ENCODE measurements around the gene ZNF749.
"Not testable (repeated sequence)": the region's sequence is repeated elsewhere in the genome, so short reads cannot be mapped to it uniquely, and the experiment has no call there.

ZNF749 gene

DNA sequence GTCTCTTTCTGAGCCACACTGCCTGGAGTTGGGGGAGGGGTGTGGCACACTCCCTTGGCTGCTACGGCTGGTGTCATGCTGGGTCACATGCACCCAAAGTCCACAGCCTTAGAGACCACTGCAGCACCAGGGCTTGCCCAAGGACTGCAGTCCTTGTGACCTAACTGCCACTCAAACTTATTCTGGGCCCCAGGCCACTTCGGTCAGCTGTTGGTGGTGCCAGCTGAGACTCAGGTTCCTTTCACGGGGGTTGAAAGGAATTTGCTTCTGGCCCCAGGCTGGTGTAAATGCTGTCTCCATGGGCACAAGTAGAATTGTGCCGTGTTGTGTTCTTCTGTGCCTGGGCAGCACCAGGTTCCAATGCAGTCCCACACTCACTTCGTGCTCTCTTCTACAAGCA lies 31.4 kb downstream of the ZNF749 start:
- no peak overlapping the region for H3K4me3 ChIP-seq (ENCODE audit: low read depth, low read length)
- TF ChIP-seq CTCF (IDR thresholded peaks at IDR 0.05; ENCODE audit: borderline replicate concordance, insufficient read depth, low read depth, low read length): no peak

DNA sequence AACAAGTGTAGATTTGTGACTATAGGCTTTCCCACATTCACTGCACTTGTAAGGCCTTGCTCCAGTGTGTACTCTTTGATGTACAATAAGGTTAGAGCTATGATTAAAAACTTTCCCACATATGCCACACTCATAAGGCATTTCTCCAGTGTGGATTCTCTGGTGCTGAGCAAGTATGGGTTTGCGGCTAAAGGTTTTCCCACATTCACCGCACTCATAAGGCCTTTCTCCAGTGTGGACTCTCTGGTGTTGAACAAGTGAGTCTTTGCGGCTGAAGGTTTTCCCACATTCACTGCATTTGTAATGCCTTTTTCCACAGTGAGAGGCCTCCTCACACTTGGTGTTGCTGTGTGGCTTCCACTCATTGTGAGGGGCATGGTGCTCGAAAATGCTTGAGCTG lies 38.5 kb downstream of the ZNF749 start:
- H3K4me3 ChIP-seq (ENCODE audit: low read depth, low read length): no peak overlapping the region
- TF ChIP-seq CTCF (IDR thresholded peaks at IDR 0.05; ENCODE audit: borderline replicate concordance, insufficient read depth, low read depth, low read length): no peak

GRCh38 chr19:57477191-57478008 lies 42.3 kb downstream of the ZNF749 start, which contains the start of gene ZNF772:
Gene ZNF772, minus strand, starts transcription at chr19:57477566. Its CDS starts 257 bp downstream, at chr19:57477309.
- H3K4me3 ChIP-seq (ENCODE audit: low read depth, low read length): peak within 1 kb of the TSS; percentile 70
- peak; percentile 76 for TF ChIP-seq CTCF (IDR thresholded peaks at IDR 0.05; ENCODE audit: borderline replicate concordance, insufficient read depth, low read depth, low read length)

DNA sequence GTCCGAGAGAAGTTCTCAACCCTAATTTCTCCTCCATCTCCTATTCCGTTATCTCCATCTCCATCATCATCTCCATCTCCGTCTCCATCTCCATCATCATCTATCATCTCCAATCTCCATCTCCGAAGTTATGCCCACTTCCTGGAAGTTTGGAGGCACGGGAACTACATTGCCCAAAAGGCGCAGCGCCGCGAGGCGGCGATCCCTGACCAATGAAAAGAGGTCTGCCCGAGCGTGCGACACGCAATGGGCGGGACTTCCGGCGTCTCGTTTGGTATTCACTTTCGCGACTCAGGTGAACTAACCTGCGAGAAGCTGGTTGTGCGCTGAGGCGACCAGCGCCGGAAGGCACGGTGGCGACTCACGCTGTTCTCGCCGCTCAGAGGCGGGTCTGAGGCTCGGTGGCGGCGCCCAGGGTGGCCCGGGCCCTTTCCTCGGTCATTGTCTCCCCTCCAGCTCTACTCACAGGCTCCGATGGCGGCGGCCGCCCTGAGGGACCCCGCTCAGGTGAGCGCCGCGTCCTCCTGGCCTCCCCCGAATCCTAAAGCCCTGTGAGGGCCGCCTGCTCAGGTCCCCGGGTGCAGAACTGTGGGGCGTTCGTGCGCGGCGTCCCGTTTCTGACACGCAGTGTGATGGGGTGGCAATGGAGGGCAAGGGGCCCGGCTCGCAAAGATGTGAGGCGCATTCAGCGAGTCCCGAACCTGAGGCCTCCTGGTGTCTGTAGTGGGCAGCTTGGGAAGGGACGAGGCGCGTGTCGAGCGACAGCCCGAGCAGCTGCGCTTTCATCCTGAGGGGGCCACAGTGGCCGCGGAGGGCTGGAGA lies 52.6 kb downstream of the ZNF749 start, which contains the start of gene ZNF419:
TSS of gene ZNF419 (plus strand) at position 274 of the 822 bp plus-strand sequence. CDS start at position 475, 201 bp downstream.
- H3K4me3 ChIP-seq (ENCODE audit: low read depth, low read length): peak within 1 kb of the TSS; percentile 94

- not testable (repeated sequence) for H3K4me3 ChIP-seq (ENCODE audit: low read depth, low read length)
Measured at GRCh38 chr19:57488299-57488644, 53.1 kb downstream of the ZNF749 start.
